Measurements from ENCODE around the gene FCRL5. TPM values are rescaled to one million over a fixed set of nuclear protein-coding genes. Genes with fewer than 3 reads are reported as not detected.

FCRL5 gene
- total and polyA plus RNA-seq, 10 of the 15 experiments (the other 5 are each of a cell fraction or from before 2014, with no cell fraction given), result 1.1 to 136 (median 7.0) TPM

GRCh38 chr1:157477419-157477818 lies 74.9 kb downstream of the FCRL5 start:
- no peak overlapping the region for H3K4me3 ChIP-seq
- WGBS (ENCODE audit: insufficient coverage, insufficient replicate concordance, low lambda C conversion rate, missing lambda C conversion rate), result 13% methylated on average over 4 of the region's 4 CpGs
- no peak overlapping the region for H3K27ac ChIP-seq (ENCODE audit: control insufficient read depth, insufficient read depth)
- BruUV-seq (replicated peaks), result no TSS peak
- no peaks in the 10 kb centered on the region for H3K36me3 ChIP-seq (ENCODE audit: control insufficient read depth in 2 of 2, insufficient read depth in 2 of 2, low read length in 1 of 2)
- peaks cover 0 to under 1% of the 10 kb centered on the region in 2 experiments; a peak in 1 of 4 replicates for H3K27me3 ChIP-seq (replicated peaks in 1 of 2; ENCODE audit: control insufficient read depth in 2 of 2, insufficient read depth in 2 of 2, low read length in 1 of 2)
- CTCF ChIA-PET, result interaction anchor here (0.7 to 1.1 kb wide), 3 partner anchors 12 to 281 kb away, joined by 3 to 4 read pairs (median 3); no protein-coding TSS in a partner anchor
- in situ Hi-C loops (cut with MboI), result no loop called here
- no peak overlapping the region for H2AFZ ChIP-seq (ENCODE audit: control insufficient read depth, low read depth, low read length)
- H3K9me3 ChIP-seq (replicated peaks; ENCODE audit: control insufficient read depth, insufficient read depth, low read length), result no peaks in the 10 kb centered on the region; the same call in 2 of the 3 replicates
- intact Hi-C loops (cut with micrococcal nuclease; ENCODE audit: unreplicated experiment), result loop anchor here (5.0 kb wide), 1 partner anchor 165 kb away; no protein-coding TSS in a partner anchor
- ATAC-seq (no peak), FAIRE-seq (no peak), DNase-seq (ENCODE audit: low read depth, low spot score) (no peak)
- no peak overlapping the region for H3K4me2 ChIP-seq (ENCODE audit: control insufficient read depth, insufficient read depth)
- H3K79me2 ChIP-seq (ENCODE audit: control insufficient read depth, insufficient read depth, low read length), result no peaks in the 10 kb centered on the region
- no peak overlapping the region for H3K9ac ChIP-seq (ENCODE audit: control insufficient read depth, insufficient read depth, low read length)
- SMC1A ChIA-PET (ENCODE audit: uncharacterized antibody, unreplicated experiment), result interaction anchor here (1.5 kb wide), 1 partner anchor 9 kb away, joined by 3 read pairs; no protein-coding TSS in a partner anchor
- H3K4me1 ChIP-seq (ENCODE audit: control insufficient read depth, insufficient read depth, low read length), result no peaks in the 10 kb centered on the region
- RAD21 ChIA-PET (ENCODE audit: unreplicated experiment), result no interaction called here
- H4K20me1 ChIP-seq (ENCODE audit: control insufficient read depth, insufficient read depth), result no peaks in the 10 kb centered on the region
- TF ChIP-seq MEF2B (IDR thresholded peaks at IDR 0.05; ENCODE audit: partially characterized antibody, poor library complexity, severe bottlenecking), result no peak
- no peak for TF ChIP-seq JUNB (IDR thresholded peaks at IDR 0.05)
- no peak for TF ChIP-seq ZNF384 (IDR thresholded peaks at IDR 0.05; ENCODE audit: borderline replicate concordance, low read depth, low read length)
- TF ChIP-seq IKZF1 (conservative IDR thresholded peaks at IDR 0.05), result no peak
- TF ChIP-seq SREBF2 (IDR thresholded peaks at IDR 0.05; ENCODE audit: low read length), result no peak
- POLR2A ChIA-PET, result no interaction called here

GRCh38 chr1:157472959-157473358 lies 79.4 kb downstream of the FCRL5 start:
- no peak for TF ChIP-seq NFXL1 (IDR thresholded peaks at IDR 0.05; ENCODE audit: borderline replicate concordance)
- TF ChIP-seq, protein P1, sequence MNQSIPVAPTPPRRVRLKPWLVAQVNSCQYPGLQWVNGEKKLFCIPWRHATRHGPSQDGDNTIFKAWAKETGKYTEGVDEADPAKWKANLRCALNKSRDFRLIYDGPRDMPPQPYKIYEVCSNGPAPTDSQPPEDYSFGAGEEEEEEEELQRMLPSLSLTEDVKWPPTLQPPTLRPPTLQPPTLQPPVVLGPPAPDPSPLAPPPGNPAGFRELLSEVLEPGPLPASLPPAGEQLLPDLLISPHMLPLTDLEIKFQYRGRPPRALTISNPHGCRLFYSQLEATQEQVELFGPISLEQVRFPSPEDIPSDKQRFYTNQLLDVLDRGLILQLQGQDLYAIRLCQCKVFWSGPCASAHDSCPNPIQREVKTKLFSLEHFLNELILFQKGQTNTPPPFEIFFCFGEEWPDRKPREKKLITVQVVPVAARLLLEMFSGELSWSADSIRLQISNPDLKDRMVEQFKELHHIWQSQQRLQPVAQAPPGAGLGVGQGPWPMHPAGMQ (IDR thresholded peaks at IDR 0.05; ENCODE audit: borderline replicate concordance), result no peak
- FAIRE-seq (no peak), DNase-seq (ENCODE audit: low read depth, low spot score) (no peak), ATAC-seq (no peak)
- BruUV-seq (replicated peaks), result no TSS peak
- ChIA-PET SMC1A (ENCODE audit: uncharacterized antibody, unreplicated experiment) (interaction anchor here (2.7 kb wide), 1 partner anchor 11 kb away, joined by 11 read pairs; no protein-coding TSS in a partner anchor), POLR2A (interaction anchor here (1.1 kb wide), 1 partner anchor 19 kb away, joined by 3 read pairs; no protein-coding TSS in a partner anchor), RAD21 (ENCODE audit: unreplicated experiment) (no interaction called here), CTCF (interaction anchor here (1.4 kb wide), 1 partner anchor 9 kb away, joined by 5 read pairs; no protein-coding TSS in a partner anchor)
- Histone ChIP-seq H3K4me3 (no peak overlapping the region), H3K4me1 (ENCODE audit: control insufficient read depth, insufficient read depth, low read length) (no peaks in the 10 kb centered on the region), H3K27ac (ENCODE audit: control insufficient read depth, insufficient read depth) (no peak overlapping the region), H3K4me2 (ENCODE audit: control insufficient read depth, insufficient read depth) (no peak overlapping the region), H3K27me3 (replicated peaks in 1 of 2; ENCODE audit: control insufficient read depth in 2 of 2, insufficient read depth in 2 of 2, low read length in 1 of 2) (no peaks in the 10 kb centered on the region; a peak in 2 of 4 replicates), H2AFZ (ENCODE audit: control insufficient read depth, low read depth, low read length) (no peak overlapping the region), H3K9ac (ENCODE audit: control insufficient read depth, insufficient read depth, low read length) (no peak overlapping the region), H3K79me2 (ENCODE audit: control insufficient read depth, insufficient read depth, low read length) (no peaks in the 10 kb centered on the region), H3K36me3 (ENCODE audit: control insufficient read depth in 2 of 2, insufficient read depth in 2 of 2, low read length in 1 of 2) (no peaks in the 10 kb centered on the region), H3K9me3 (replicated peaks; ENCODE audit: control insufficient read depth, insufficient read depth, low read length) (no peaks in the 10 kb centered on the region; the same call in 2 of the 3 replicates), H4K20me1 (ENCODE audit: control insufficient read depth, insufficient read depth) (no peaks in the 10 kb centered on the region)
- intact Hi-C loops (cut with micrococcal nuclease; ENCODE audit: unreplicated experiment), result no loop called here
- 18% methylated on average over 3 of the region's 3 CpGs for WGBS (ENCODE audit: insufficient coverage, insufficient replicate concordance, low lambda C conversion rate, missing lambda C conversion rate)
- in situ Hi-C loops (cut with MboI), result no loop called here

Data from GM12878 (cell line).